ENCODE results near the gene PUS10. TPM values are rescaled to one million over a fixed set of nuclear protein-coding genes. Genes with fewer than 3 reads are reported as not detected.

The PUS10 gene
- total RNA-seq, 4 donors from 2014 or later, result 3.8 to 26.4 (median 12.1) TPM

DNA sequence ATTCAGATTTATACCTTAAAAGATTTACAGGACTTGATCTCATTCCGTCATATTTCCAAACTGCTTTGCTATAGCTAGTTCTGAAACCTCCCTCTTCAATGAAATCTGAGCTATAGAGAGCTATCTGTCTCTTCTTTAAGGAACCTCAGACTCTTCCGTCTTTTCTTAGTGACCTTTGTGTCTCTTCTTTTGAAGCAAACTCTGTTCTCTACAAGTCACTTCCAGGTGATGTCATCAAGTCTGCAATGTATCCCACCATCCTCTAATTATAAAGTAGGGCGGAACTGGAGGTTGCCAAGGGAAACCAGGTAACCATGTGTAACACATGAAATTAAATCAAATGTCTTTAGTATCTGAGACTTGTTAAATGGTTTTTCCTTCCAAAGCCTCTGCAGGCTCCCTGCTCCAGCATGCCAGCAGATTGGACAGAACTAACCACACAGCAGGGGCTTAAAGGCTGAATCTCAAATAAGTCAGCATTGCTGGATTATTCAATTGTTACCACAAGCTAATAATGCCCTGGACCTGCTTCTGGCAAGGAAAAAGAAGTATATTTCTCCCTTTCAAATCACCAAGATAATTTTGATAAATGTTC, 41.7 kb downstream of the PUS10 start:
- TF ChIP-seq POLR2AphosphoS5 (IDR thresholded peaks at IDR 0.05) (no peak), EP300 (IDR thresholded peaks at IDR 0.05; ENCODE audit: low read depth) (no peak), POLR2A (IDR thresholded peaks at IDR 0.05) (no peak)
- TF ChIP-seq, protein P1, sequence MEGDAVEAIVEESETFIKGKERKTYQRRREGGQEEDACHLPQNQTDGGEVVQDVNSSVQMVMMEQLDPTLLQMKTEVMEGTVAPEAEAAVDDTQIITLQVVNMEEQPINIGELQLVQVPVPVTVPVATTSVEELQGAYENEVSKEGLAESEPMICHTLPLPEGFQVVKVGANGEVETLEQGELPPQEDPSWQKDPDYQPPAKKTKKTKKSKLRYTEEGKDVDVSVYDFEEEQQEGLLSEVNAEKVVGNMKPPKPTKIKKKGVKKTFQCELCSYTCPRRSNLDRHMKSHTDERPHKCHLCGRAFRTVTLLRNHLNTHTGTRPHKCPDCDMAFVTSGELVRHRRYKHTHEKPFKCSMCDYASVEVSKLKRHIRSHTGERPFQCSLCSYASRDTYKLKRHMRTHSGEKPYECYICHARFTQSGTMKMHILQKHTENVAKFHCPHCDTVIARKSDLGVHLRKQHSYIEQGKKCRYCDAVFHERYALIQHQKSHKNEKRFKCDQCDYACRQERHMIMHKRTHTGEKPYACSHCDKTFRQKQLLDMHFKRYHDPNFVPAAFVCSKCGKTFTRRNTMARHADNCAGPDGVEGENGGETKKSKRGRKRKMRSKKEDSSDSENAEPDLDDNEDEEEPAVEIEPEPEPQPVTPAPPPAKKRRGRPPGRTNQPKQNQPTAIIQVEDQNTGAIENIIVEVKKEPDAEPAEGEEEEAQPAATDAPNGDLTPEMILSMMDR (IDR thresholded peaks at IDR 0.05), result no peak
- in situ Hi-C loops (cut with MboI; ENCODE audit: low pct_ligation_motif_present in 1 of 4, low pct_unique_long_range_greater_than_20kb in 1 of 4, low sequenced_read_pairs in 3 of 4) (no loop called here), intact Hi-C loops (cut with DNase I; ENCODE audit: low total_unique reads) (no loop called here)
- no peak for DNase-seq
- WGBS, 2 donors (ENCODE audit: low coverage in 1 of 2), result 86 to 89% methylated on average over 3 of the region's 3 CpGs
- Histone ChIP-seq H3K9me3 (no peaks in the 10 kb centered on the region), H3K27me3 (no peaks in the 10 kb centered on the region), H3K27ac (no peak overlapping the region), H3K4me3 (no peak overlapping the region), H3K36me3 (no peaks in the 10 kb centered on the region), H3K4me1 (peaks cover 0 to 1% (median under 1%) of the 10 kb centered on the region in 4 donors)

DNA sequence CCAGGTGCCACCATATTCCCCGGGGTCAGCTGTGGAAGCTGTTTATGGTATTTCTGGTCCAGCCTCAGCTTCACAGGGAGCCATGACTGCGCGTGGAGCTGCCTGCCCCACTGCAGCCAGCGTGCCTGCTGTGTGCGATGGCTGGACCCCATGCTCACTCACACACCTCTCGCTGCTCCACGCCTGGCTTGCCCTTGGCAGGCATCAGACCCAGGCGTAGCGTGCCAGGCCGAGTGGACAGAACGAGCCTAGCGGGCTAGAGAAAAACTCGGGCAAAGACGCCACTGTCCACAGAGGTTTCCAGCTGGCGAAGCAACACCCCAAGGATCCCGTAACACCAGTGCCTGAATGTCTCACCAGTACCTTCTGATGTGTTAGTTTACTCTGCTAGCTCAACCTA, 43.4 kb downstream of the PUS10 start:
- WGBS, 2 donors (ENCODE audit: low coverage in 1 of 2), result 97 to 100% methylated on average over 1 to 16 of the region's 16 CpGs
- no peak for DNase-seq

DNA sequence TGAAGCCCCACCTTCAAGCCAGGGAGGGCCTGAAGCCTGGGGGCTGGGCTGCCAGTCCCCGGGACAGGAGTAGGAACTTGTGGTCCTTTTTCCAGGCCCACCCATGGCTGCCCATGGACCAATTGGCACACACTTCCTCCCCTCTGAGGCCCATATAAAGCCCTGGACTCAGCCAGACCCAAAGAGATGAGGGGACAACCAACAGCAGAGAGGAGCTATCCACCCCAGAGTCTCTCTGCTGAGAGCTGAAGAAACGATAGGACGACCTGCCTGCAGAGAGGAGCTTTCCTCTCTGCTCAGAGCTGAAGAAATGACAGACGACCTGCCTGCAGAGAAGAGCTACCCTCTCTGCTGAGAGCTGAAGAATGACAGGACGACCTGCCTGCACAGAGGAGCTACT, 44.4 kb downstream of the PUS10 start:
- in situ Hi-C loops (cut with MboI; ENCODE audit: low pct_ligation_motif_present in 1 of 4, low pct_unique_long_range_greater_than_20kb in 1 of 4, low sequenced_read_pairs in 3 of 4), result no loop called here
- H3K9me3 ChIP-seq, result no peaks in the 10 kb centered on the region
- H3K4me3 ChIP-seq, result no peak overlapping the region
- H3K36me3 ChIP-seq, result no peaks in the 10 kb centered on the region
- WGBS, 2 donors (ENCODE audit: low coverage in 1 of 2), result 84 to 91% methylated on average over 4 to 5 of the region's 5 CpGs
- intact Hi-C loops (cut with DNase I; ENCODE audit: low total_unique reads), result no loop called here
- DNase-seq, result no peak
- TF ChIP-seq POLR2AphosphoS5 (IDR thresholded peaks at IDR 0.05) (no peak), POLR2A (IDR thresholded peaks at IDR 0.05) (no peak), EP300 (IDR thresholded peaks at IDR 0.05; ENCODE audit: low read depth) (no peak)
- TF ChIP-seq, protein P1 (IDR thresholded peaks at IDR 0.05), result no peak
- no peak overlapping the region for H3K27ac ChIP-seq
- peaks cover 0 to 10% (median 5%) of the 10 kb centered on the region in 4 donors for H3K4me1 ChIP-seq
- H3K27me3 ChIP-seq, result no peaks in the 10 kb centered on the region

More for the DNA sequence above, 43.4 kb downstream of the PUS10 start:
- no peak for TF ChIP-seq POLR2A (IDR thresholded peaks at IDR 0.05)
- no peak for TF ChIP-seq EP300 (IDR thresholded peaks at IDR 0.05; ENCODE audit: low read depth)
- TF ChIP-seq, protein P1 (IDR thresholded peaks at IDR 0.05), result no peak
- no peak for TF ChIP-seq POLR2AphosphoS5 (IDR thresholded peaks at IDR 0.05)
- no peaks in the 10 kb centered on the region for H3K36me3 ChIP-seq
- intact Hi-C loops (cut with DNase I; ENCODE audit: low total_unique reads), result no loop called here
- H3K4me1 ChIP-seq, result peaks cover 0 to 10% (median 5%) of the 10 kb centered on the region in 4 donors
- no peaks in the 10 kb centered on the region for H3K9me3 ChIP-seq
- no peaks in the 10 kb centered on the region for H3K27me3 ChIP-seq
- in situ Hi-C loops (cut with MboI; ENCODE audit: low pct_ligation_motif_present in 1 of 4, low pct_unique_long_range_greater_than_20kb in 1 of 4, low sequenced_read_pairs in 3 of 4), result no loop called here
- no peak overlapping the region for H3K27ac ChIP-seq
- H3K4me3 ChIP-seq, result no peak overlapping the region

DNA sequence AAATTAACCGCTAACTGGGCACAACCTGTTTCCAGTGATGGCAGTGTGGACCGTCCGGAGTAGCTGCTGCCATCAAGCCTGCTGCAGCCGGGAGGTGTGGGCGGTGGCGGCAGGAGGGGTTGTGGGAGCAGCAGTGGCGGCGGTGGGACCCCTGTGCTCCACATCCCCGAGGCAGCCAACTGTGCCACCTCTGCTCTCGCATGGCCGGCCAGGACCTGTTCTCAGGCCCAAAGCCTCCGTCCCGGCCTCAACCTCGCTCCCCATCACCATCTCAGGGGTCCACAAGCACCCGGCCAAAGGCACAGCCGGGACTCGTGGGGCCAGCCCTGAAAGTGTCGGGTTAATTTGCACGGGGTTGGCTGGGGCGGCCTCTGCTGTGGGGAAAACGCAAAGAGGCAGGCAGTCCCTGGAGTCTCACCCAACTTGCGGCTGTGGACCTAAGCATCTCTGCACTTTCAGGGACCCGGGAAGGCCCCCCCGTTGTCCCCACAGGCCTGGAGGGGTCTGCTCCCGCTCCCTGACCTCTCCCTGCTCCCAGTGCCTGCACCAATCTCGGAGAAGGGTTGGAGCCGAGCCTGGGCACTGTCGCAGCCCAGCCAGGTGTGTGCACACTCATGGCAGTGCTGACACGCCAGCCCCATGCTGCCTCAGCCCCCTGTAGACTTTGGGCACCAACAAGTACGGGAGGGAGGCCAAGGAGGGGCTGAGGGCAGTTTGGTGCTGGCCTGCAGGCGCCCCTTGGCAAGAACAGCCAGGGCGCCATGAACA, 45.0 kb downstream of the PUS10 start:
- no peaks in the 10 kb centered on the region for H3K27me3 ChIP-seq
- H3K4me3 ChIP-seq, result no peak overlapping the region
- no peak for TF ChIP-seq EP300 (IDR thresholded peaks at IDR 0.05; ENCODE audit: low read depth)
- TF ChIP-seq, protein P1 (IDR thresholded peaks at IDR 0.05), result no peak
- intact Hi-C loops (cut with DNase I; ENCODE audit: low total_unique reads), result no loop called here
- no peaks in the 10 kb centered on the region for H3K36me3 ChIP-seq
- DNase-seq, result no peak
- no peak overlapping the region for H3K27ac ChIP-seq
- 85 to 100% methylated on average over 3 to 32 of the region's 32 CpGs for WGBS, 2 donors (ENCODE audit: low coverage in 1 of 2)
- peaks cover 0 to 10% (median 5%) of the 10 kb centered on the region in 4 donors for H3K4me1 ChIP-seq
- no peaks in the 10 kb centered on the region for H3K9me3 ChIP-seq
- in situ Hi-C loops (cut with MboI; ENCODE audit: low pct_ligation_motif_present in 1 of 4, low pct_unique_long_range_greater_than_20kb in 1 of 4, low sequenced_read_pairs in 3 of 4), result no loop called here
